PC-3 (cell line): ENCODE results near the gene FRRS1L.

Source experiments
- CTCF ChIP-seq: fragments of 300-600 bp; sonication (generic); conservative IDR thresholded peaks from 2 replicates; pipeline ENCODE4 v1.5.1; 2017; ENCODE audit warnings: antibody characterized with exemption, low read depth, mild to moderate bottlenecking, low read length
- EZH2 ChIP-seq: fragments of 300-600 bp; sonication (generic); IDR thresholded peaks from one replicate; pipeline ENCODE4 v1.6.1; 2017; ENCODE audit warnings: antibody characterized with exemption, mild to moderate bottlenecking, low read length; ENCODE audit not compliant: unreplicated experiment

GRCh38 chr9:109163194-109163593, 3.9 kb downstream of the FRRS1L start:
- TF ChIP-seq CTCF (no peak), EZH2 (no peak)
